NCI-H345 (cell line): ENCODE results near the gene NECAB2.

ENCODE experiments used
- DNase-seq: peaks from one replicate; lab custom pipeline; 2025; lab: John Stamatoyannopoulos, UW

NECAB2 gene

DNA sequence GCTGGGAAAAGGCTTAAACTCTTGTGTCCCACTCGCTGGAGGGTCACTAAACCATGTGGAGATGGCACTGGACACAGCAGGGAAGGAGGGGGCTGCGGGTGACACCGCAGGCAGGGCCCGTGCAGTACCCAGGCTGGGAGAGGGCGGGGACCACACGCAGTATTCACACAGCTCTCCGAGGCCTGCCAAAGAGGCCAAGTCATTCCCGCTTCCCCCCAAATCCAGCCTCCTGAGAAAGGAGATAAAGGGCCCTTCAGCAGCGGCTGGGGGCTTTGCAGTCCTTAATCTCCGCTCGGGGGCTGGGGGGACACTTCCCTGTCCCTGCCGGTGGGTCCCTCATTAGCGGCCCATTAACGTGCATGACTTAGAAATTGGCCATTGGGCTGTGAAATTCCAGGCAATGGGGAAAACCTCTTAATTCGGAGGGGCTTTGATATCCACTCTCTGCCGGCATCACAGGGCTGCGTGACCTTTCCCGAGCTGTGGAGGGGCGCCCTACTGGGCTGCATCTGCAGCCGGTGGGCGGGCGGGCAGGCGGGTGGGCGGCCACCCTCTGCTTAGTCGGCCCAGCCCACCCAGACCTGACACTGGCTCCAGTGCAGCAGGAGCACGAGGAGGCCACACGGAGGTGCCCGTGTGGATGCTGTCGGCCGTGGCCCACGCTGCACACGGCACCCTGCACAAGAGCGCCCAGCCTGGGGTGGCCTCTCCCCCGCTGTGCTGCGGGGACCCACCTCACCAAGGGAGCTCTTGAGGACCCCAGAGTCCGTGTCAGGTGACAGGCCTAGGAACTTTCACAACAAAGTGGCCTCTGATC, 77.2 kb downstream of the NECAB2 start:
- no peak for DNase-seq

DNA sequence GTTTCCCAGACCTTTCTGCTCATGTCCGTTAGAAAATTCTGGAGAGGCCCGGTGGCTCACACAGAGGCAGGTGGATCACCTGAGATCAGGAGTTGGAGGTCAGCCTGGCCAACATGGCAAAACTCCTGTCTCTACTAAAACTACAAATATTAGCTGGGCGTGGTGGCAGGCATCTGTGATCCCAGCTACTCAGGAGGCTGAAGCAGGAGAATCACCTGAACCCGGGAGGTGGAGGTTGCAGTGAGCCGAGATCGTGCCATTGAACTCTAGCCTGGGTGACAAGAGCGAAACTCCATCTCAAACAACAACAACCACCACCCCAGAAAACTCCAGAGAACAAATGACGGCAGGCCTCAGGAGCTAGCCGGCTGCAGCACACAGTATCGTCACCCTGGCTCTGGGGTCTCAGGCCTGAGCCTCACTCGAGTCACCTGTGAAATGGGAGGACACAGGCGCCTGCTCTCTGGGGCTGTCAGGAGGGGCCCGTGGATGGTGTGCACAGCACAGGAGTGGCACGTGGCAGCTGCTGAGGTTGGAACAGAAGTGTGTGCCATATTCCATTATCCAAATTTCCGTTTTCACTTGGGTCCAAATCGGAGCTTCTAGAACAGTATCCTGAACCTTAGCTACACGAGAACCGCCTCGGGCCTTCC, 77.9 kb downstream of the NECAB2 start:
- no peak for DNase-seq

DNA sequence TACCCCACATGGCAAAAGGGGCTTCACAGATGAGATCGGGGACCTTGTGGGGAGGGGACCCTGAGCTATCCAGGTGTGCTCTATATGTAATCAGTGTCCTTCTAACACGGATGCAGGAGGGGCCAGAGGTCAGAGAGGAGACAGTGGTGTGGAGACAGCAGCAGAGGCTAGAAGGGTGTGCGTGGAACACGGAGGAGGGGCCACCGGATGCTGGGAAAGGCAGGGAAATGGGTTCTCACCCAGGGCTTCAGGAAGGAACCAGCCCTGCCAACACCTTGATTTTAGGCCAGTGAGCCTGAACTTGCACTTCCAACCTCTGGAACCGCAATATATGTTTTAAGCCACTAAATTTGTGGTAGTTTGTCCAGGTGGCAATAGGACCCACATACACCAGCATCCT, 79.2 kb downstream of the NECAB2 start:
- no peak for DNase-seq

DNA sequence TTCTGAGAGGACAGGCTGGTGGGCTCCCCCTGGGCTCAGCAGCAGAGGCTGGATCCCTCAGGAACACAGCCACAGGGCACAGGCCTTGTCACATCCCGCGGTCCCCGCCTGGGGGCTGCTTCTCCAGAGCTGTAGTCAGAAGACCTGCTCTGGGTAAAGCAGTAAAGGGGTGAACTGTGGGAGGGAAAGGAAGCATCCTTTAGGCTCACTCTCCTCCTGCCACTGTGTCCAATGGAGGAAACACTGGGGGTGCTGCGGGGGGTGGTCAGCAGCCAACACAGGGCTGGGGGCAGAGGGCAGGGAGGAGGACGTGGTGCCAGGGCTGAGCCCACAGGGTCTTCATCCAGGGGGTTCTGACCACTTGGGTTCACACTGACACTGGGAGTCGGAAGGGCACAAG, 79.6 kb downstream of the NECAB2 start:
- DNase-seq = no peak

DNA sequence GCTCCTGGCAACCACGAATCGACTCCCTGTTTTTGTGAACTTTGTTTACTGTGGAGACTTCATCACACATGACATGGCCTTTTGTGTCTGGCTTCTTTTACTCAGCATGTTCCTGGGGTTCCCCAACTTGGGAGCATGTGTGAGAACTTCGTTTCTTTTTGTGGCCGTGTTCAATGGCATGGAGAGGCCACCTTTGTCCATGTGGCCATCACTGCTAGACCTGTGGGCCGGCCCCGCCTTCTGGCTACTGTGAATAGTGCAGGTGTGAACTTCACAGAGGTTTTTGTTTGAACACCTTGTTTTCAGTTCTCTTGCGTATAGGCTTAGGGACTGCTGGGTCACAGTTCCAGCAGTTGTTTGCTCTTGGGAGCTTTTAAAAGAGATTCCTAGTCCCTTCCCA, 80.2 kb downstream of the NECAB2 start:
- no peak for DNase-seq

DNA sequence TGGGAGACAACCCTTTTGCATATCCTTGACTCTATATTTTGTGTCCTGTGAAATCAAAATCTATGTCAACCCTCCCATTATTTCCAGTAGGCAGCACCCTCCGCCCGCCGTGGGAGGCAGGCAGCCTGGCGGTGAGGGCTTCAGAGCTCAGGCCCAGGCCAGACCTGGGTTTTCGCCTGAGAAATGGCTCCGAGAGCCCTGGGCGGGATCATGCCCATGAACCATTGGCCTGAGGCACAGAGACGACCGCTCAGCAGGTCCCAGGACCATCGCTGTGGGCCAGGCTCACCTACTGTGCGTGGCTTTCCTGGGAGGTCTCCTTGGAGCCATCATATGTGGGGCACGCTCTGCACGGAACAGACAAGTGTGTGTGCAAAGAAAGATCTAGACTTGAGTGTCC, 80.8 kb downstream of the NECAB2 start:
- no peak for DNase-seq

DNA sequence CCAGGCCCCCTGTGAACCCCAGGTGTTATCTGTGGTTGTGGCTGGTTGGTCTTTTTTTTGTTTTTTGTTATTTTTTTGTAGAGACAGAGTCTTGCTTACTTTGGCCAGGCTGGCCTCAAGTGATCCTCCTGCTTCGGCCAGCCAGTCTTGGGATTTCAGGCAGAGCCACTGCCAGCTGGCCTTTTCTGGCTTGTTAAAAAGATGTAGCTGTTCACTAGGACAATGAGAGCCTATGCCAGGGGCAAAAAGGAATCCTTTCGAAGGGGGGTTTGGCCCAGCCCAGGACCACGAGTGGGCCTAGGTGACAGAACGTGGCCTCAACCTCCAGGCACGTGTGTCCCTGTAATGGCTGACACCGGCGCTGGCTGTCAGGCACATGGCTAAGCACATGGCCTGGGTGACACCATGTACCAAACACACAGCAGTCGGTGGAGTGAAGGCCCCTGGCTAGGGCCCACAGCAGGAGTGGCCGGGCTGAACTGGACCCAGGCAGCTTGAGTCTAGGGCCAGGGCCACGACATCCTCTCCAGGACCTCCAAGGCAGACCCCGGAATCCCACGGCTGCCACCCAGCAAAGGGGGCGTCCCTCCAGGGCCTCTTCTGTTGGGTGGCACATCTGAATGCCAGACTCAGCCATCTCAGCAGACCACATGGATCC, 81.5 kb downstream of the NECAB2 start:
- no peak for DNase-seq

DNA sequence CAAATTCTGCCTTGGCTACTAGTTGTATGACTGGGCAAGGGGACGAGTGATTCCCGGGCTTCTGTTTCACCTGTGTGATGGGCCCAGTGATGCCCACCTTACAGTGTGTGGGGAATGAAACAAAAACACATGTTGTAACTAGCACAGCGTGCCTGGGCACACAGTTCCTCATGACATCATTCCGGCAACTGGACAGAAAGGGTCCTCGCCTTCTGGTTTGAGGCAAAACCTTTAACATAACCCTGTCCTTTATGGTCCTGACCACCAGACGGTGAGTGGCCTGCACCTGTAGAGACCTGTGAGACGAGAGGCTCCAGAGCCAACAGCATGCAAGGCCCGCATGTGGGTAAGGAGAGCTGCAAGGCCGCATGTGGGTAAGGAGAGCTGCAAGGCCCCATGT, 82.3 kb downstream of the NECAB2 start:
- no peak for DNase-seq

DNA sequence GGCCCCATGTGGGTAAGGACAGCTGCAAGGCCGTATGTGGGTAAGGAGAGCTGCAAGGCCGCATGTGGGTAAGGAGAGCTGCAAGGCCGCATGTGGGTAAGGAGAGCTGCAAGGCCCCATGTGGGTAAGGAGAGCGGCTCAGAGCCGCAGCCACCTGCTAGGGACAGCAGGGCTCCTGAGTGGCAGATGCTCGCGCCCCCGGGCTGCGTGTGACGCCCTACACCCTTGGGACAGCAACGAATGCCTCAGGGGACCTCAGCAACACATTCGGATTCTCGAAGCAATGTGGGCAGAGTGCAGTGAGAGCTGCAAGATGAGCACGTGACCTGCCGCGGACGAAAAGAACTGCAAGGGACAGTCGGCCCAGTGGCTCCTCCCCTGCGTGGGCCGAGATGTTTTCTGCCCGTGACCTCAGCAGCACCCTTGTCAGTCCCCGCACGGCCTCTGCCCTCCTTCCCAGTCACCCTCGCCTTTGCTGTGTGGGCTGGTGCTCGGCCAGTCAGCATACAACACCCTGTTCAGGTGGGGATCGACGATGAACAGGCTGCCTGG, 84.1 kb downstream of the NECAB2 start:
- DNase-seq = no peak
